HUES48 (cell line): Measurements from ENCODE around the gene TUBGCP3.
A peak's percentile ranks its signal among the peaks of the same experiment; 100 is the strongest.

ENCODE experiments used
- H3K27ac ChIP-seq: one replicate; pipeline ENCODE4 v1.7.0; 2013; ENCODE audit warnings: low read depth, low read length, inconsistent platforms
- H3K27me3 ChIP-seq: 2 replicates; pipeline ENCODE4 v1.6.1; 2013; ENCODE audit warnings: mild to moderate bottlenecking, low read length; ENCODE audit not compliant: control insufficient read depth, insufficient read depth
- H3K36me3 ChIP-seq: 2 replicates; pipeline ENCODE4 v1.6.1; 2013; ENCODE audit warnings: low read length; ENCODE audit not compliant: control insufficient read depth, insufficient read depth
- H3K4me1 ChIP-seq: 2 replicates; pipeline ENCODE4 v1.6.1; 2013; ENCODE audit warnings: mild to moderate bottlenecking, low read length; ENCODE audit not compliant: control insufficient read depth, insufficient read depth
- H3K4me3 ChIP-seq: 2 replicates; pipeline ENCODE4 v1.5.1; 2013; ENCODE audit warnings: mild to moderate bottlenecking, low read depth, low read length
- H3K9ac ChIP-seq: 2 replicates; pipeline ENCODE4 v1.6.1; 2013; ENCODE audit warnings: mild to moderate bottlenecking, low read depth, low read length, moderate library complexity
- H3K9me3 ChIP-seq: 2 replicates; pipeline ENCODE4 v1.6.1; 2013; ENCODE audit warnings: low read length; ENCODE audit not compliant: control insufficient read depth, insufficient read depth

Gene TUBGCP3

GRCh38 chr13:112525356-112525945, 62.5 kb downstream of the TUBGCP3 start:
- H3K9ac ChIP-seq = no peak overlapping the region
- peaks cover 39% of the 10 kb centered on the region for H3K36me3 ChIP-seq
- H3K9me3 ChIP-seq = no peaks in the 10 kb centered on the region
- H3K27me3 ChIP-seq = no peaks in the 10 kb centered on the region
- no peaks in the 10 kb centered on the region for H3K4me1 ChIP-seq
- no peak overlapping the region for H3K4me3 ChIP-seq
- no peak overlapping the region for H3K27ac ChIP-seq

DNA sequence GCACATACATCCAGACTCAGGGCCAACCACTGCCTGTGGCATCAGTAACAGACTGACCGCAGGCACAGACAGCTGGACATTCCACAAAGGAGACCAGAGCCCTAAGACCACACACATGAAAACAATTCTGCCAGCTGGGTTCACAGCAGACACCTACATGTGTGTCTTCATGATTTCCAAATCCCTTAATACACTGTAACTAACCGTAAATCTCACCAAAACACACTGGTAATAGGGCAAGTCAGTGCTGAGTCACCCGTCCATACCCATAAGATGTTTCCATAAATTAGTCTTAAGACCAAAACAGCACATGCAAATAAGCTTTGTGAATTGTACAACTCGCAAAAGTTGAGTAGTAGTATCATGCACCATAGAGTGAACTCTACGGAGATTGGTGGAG, 65.4 kb downstream of the TUBGCP3 start:
- Histone ChIP-seq H3K9me3 (no peaks in the 10 kb centered on the region), H3K4me3 (no peak overlapping the region), H3K27me3 (no peaks in the 10 kb centered on the region), H3K4me1 (no peaks in the 10 kb centered on the region), H3K9ac (no peak overlapping the region), H3K27ac (no peak overlapping the region), H3K36me3 (peaks cover 62% of the 10 kb centered on the region)

GRCh38 chr13:112521073-112521685, 66.8 kb downstream of the TUBGCP3 start:
- Histone ChIP-seq H3K27ac (no peak overlapping the region), H3K36me3 (peaks cover 56% of the 10 kb centered on the region), H3K9ac (no peak overlapping the region), H3K27me3 (no peaks in the 10 kb centered on the region), H3K4me1 (no peaks in the 10 kb centered on the region), H3K4me3 (no peak overlapping the region), H3K9me3 (no peaks in the 10 kb centered on the region)

DNA sequence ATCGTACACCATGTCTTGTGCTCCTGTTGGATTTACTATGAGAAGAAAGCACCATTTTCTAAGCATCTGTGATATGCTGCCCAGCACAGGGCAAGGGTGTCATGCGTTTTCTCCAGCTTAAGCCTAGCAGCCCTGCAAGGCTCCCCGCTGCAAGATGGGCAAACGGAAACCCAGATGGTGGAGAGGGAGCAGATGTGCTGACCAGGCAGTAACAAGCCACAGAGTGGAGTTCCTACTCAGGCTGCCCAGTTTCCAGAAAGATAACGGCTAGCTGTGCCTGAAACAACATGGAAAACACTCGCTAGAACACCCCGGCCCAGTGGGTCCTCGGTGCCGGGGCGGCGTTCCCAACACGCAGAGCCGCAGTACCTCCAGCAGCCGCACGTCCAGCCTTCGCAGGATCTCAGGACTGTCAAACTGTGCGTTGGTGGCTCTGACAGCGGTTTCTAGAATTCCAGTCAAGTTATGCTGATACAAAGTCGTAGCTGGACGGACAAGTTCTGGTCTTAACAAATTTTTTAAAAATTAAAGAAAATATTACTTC, 68.4 kb downstream of the TUBGCP3 start:
- no peak overlapping the region for H3K4me3 ChIP-seq
- peaks cover 63% of the 10 kb centered on the region for H3K36me3 ChIP-seq
- H3K4me1 ChIP-seq = no peaks in the 10 kb centered on the region
- no peaks in the 10 kb centered on the region for H3K27me3 ChIP-seq
- no peak overlapping the region for H3K27ac ChIP-seq
- H3K9ac ChIP-seq = no peak overlapping the region
- H3K9me3 ChIP-seq = no peaks in the 10 kb centered on the region

GRCh38 chr13:112516218-112516617, 71.7 kb downstream of the TUBGCP3 start:
- Histone ChIP-seq H3K9me3 (no peaks in the 10 kb centered on the region), H3K27ac (no peak overlapping the region), H3K9ac (no peak overlapping the region), H3K36me3 (peaks cover 59% of the 10 kb centered on the region), H3K4me3 (no peak overlapping the region), H3K4me1 (no peaks in the 10 kb centered on the region), H3K27me3 (no peaks in the 10 kb centered on the region)

GRCh38 chr13:112513761-112514160, 74.2 kb downstream of the TUBGCP3 start:
- H3K36me3 ChIP-seq = peaks cover 46% of the 10 kb centered on the region
- no peak overlapping the region for H3K27ac ChIP-seq
- no peaks in the 10 kb centered on the region for H3K27me3 ChIP-seq
- H3K4me1 ChIP-seq = no peaks in the 10 kb centered on the region
- H3K4me3 ChIP-seq = no peak overlapping the region
- H3K9me3 ChIP-seq = no peaks in the 10 kb centered on the region
- H3K9ac ChIP-seq = no peak overlapping the region

- Histone ChIP-seq H3K27me3 (no peaks in the 10 kb centered on the region), H3K4me3 (no peak overlapping the region), H3K9me3 (no peaks in the 10 kb centered on the region), H3K9ac (no peak overlapping the region), H3K4me1 (no peaks in the 10 kb centered on the region), H3K27ac (no peak overlapping the region), H3K36me3 (peaks cover 43% of the 10 kb centered on the region)
Observed at GRCh38 chr13:112510987-112511685, 76.8 kb downstream of the TUBGCP3 start.

DNA sequence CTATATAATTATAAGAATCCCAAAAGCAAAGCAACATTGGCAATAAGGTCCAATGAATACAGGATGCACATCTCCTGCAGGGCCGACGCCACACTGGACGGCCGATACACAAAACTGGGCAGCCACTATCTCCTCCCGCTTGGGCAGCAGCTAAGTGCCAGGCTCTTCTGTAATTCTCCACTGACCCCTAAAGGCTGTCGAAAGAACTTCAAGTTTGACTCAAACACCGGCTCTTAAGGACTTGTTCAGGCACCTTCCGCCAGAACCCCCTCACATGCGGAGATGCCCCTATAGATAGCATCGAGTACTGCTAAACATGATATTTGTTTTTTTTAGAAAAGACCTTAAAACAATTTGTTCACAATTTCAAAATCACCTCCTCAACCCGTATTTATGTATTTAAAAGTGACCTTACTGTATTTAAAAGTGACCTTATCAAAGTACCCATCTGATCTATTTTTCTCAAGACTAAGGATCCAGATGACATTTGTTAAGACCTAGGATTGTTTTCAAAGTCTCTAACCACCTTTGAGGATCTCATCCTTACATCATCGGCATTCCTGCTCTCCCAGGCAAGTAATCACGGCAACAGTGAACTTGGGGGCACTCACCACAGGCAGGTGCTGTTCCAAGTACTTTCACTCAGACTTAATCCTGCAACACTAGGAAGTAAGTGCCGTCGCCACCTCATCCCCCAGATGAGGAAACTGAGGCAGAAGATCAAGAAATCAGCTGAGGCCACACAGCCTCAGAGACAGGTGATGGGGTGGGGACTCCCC, 77.8 kb downstream of the TUBGCP3 start:
- peaks cover 41% of the 10 kb centered on the region for H3K36me3 ChIP-seq
- H3K9ac ChIP-seq = no peak overlapping the region
- no peaks in the 10 kb centered on the region for H3K27me3 ChIP-seq
- H3K4me3 ChIP-seq = no peak overlapping the region
- H3K9me3 ChIP-seq = no peaks in the 10 kb centered on the region
- peak overlapping the region; percentile 56 for H3K27ac ChIP-seq
- no peaks in the 10 kb centered on the region for H3K4me1 ChIP-seq

- H3K4me1 ChIP-seq = no peaks in the 10 kb centered on the region
- H3K36me3 ChIP-seq = peaks cover 43% of the 10 kb centered on the region
- H3K27ac ChIP-seq = no peak overlapping the region
- H3K27me3 ChIP-seq = no peaks in the 10 kb centered on the region
- no peaks in the 10 kb centered on the region for H3K9me3 ChIP-seq
- H3K4me3 ChIP-seq = no peak overlapping the region
- H3K9ac ChIP-seq = no peak overlapping the region
Observed at GRCh38 chr13:112509190-112509589, 78.8 kb downstream of the TUBGCP3 start.

DNA sequence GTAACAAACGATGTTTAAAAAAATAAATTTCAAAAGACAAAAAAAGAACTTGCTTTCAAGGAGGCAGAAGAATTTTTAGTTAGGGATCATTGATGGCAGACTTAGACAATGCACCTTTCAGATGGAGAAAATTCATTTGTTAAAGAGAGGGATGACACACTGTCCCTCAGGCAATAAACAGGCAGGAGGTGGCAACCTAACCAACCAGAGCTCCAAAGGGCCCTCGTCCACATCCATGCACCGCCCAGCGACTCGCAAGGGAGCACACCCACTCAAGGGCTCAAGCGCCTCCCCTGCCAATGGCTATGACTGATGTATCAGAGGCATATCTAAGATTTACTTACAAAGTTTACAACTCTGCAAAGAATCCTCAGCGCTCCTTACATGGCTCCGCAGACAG, 81.9 kb downstream of the TUBGCP3 start:
- Histone ChIP-seq H3K9ac (no peak overlapping the region), H3K4me3 (no peak overlapping the region), H3K27ac (no peak overlapping the region), H3K4me1 (no peaks in the 10 kb centered on the region), H3K9me3 (no peaks in the 10 kb centered on the region), H3K36me3 (peaks cover 65% of the 10 kb centered on the region), H3K27me3 (no peaks in the 10 kb centered on the region)
